Measurements from ENCODE around the gene REPIN1. TPM values are rescaled to one million over a fixed set of nuclear protein-coding genes. Genes with fewer than 3 reads are reported as not detected.
A peak's percentile ranks its signal among the peaks of the same experiment; 100 is the strongest.

Gene REPIN1
- total and polyA plus RNA-seq, 9 of the 15 experiments (the other 6 are each of a cell fraction or from before 2014, with no cell fraction given), result 8.1 to 283 (median 94.3) TPM

DNA sequence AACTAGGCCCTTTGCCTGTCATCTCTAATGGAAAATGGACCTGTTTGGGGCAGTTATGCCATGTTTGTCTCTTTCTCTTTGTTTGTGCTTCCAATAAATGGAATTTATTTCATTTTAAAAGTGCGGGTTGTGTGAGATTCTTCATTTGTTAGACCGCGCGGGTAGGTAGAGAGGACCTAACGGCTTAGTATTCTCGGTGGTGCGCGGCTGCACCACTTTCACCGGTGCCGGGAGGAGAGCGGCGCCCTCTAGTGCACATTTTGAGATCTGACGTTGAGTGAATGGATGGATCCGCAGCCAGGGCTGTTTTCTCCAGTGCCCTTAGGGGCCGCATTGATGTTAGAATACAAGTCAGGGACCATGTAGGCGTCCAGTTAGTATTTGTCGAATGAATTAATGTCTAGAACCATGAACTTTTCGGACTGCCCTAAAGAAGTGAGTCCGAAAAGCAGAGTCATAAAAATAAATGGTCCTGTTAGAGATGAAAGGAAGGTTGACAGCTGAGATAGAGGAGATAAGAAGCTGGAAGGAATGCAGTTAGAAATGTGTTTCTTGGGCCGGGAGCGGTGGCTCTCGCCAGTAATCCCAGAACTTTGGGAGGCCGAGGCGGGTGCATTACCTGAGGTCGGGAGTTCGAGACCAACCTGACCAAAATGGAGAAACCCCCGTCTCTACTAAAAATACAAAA, 52.5 kb downstream of the REPIN1 start (continued):
- TF ChIP-seq, protein P1, sequence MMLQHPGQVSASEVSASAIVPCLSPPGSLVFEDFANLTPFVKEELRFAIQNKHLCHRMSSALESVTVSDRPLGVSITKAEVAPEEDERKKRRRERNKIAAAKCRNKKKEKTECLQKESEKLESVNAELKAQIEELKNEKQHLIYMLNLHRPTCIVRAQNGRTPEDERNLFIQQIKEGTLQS (IDR thresholded peaks at IDR 0.05), result no peak
- TF ChIP-seq, protein P1 (CRISPR knock-in tag; conservative IDR thresholded peaks at IDR 0.05), result no peak
- TF ChIP-seq MLLT1 (IDR thresholded peaks at IDR 0.05) (peak in 1 of 2 experiments; percentile 16; a peak in 2 of 4 replicates), ZNF263 (CRISPR knock-in tag; IDR thresholded peaks at IDR 0.05; ENCODE audit: borderline replicate concordance) (peak; percentile 48; the same call in 1 of the 2 replicates), RFX1 (IDR thresholded peaks at IDR 0.05) (no peak), ZNF324 (CRISPR knock-in tag; IDR thresholded peaks at IDR 0.05) (no peak), BRD4 (IDR thresholded peaks at IDR 0.05) (no peak), GATA2 (CRISPR knock-in tag; IDR thresholded peaks at IDR 0.05) (peak; percentile 59), POLR2G (IDR thresholded peaks at IDR 0.05; ENCODE audit: low read depth, low read length) (no peak), ZNF764 (CRISPR knock-in tag; IDR thresholded peaks at IDR 0.05; ENCODE audit: low read depth) (no peak), MIER1 (IDR thresholded peaks at IDR 0.05; ENCODE audit: low read depth) (no peak), DIDO1 (tag; IDR thresholded peaks at IDR 0.05; ENCODE audit: low read depth) (no peak)
- TF ChIP-seq, protein P2, sequence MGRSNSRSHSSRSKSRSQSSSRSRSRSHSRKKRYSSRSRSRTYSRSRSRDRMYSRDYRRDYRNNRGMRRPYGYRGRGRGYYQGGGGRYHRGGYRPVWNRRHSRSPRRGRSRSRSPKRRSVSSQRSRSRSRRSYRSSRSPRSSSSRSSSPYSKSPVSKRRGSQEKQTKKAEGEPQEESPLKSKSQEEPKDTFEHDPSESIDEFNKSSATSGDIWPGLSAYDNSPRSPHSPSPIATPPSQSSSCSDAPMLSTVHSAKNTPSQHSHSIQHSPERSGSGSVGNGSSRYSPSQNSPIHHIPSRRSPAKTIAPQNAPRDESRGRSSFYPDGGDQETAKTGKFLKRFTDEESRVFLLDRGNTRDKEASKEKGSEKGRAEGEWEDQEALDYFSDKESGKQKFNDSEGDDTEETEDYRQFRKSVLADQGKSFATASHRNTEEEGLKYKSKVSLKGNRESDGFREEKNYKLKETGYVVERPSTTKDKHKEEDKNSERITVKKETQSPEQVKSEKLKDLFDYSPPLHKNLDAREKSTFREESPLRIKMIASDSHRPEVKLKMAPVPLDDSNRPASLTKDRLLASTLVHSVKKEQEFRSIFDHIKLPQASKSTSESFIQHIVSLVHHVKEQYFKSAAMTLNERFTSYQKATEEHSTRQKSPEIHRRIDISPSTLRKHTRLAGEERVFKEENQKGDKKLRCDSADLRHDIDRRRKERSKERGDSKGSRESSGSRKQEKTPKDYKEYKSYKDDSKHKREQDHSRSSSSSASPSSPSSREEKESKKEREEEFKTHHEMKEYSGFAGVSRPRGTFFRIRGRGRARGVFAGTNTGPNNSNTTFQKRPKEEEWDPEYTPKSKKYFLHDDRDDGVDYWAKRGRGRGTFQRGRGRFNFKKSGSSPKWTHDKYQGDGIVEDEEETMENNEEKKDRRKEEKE (IDR thresholded peaks at IDR 0.05; ENCODE audit: borderline replicate concordance in 1 of 2, control insufficient read depth in 1 of 2, low read depth in 2 of 2, low read length in 1 of 2), result no peak

All from K562 (cell line).